GM21528 (cell line): ENCODE data around the gene MGAT4C.
"Not testable (repeated sequence)": the region's sequence is repeated elsewhere in the genome, so short reads cannot be mapped to it uniquely, and the experiment has no call there.

Experiments used
- ATAC-seq: cut with Tn5 transposase; IDR thresholded peaks from one replicate; pipeline ENCODE4 v1.9.1; 2021; ENCODE audit warnings: mild to moderate bottlenecking, moderate library complexity; ENCODE audit not compliant: unreplicated experiment, low FRiP score

The MGAT4C gene

DNA sequence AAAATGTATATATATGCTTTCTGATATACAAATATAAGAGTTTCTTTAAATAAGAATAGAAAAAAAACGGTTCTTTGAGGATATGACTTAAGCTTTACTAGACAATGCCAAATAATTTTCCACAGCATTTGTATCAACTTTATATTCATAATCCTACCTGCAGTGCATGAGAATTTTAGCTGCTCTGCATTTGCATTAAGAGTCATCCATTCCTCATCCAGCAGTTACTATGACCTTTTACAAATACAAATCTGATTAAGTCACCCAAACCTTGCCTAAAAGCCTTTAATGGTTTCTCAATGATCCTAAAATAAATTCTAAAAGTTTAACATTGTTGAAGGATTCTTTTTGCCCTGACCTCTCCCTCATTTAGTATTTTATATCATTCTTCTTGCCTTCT is 116.5 kb downstream of the MGAT4C start:
- no peak for ATAC-seq

DNA sequence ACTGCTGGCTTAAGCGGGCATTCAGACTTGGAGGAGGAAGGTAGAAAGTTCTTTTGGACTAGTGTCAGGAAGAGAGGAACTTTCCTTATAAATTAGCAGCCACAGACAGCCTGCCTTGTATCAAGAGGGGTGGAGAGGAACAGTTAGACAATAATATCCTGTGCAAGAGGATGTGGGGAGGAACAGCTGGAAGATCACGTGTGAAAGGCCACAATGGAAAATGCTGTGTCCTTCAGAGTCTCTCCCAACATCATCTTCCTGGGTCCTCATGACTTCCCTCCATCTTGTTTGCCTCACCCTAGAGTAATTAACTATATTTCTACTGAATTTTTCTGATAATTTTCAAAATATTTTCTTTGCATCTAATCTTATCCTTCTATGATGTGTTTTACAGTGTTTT is 117.4 kb downstream of the MGAT4C start:
- no peak for ATAC-seq

DNA sequence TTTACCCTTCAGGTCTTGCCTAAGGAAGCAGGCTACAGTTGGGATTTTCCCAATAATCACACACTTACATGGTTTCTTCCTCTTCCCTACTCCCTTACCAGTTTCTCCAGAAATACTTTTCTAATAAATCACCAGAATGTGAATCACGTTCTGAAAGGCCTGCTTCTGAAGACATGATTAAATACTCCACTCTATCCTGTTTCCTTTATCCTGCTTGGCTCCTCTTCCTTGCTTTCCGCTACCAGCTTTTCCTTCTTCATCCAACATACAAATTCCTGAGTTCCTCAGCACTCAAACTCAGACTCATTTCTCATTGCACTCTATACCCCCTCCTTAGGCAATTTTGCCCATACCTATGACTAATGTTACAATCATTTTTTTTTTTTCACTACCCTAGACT is 118.3 kb downstream of the MGAT4C start:
- ATAC-seq: no peak

DNA sequence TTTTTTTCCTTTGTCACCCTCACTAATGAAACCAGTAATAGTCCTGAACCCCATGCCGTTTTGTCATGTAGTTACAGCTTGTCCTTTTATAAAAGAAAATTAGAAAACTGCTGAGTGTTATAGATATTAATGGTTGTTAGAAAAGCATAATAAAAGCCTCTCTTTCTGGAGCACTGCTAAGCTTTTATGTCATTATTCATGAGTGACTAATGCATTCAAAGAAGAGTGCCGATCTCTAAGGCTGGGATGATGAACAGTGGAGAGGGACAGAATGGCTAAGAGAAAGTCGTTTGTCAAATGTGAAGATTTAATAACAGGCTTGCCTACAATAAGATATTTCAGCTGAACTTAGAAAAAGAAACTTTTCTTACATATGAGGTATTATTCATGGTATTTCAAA is 121.6 kb downstream of the MGAT4C start:
- ATAC-seq: no peak

DNA sequence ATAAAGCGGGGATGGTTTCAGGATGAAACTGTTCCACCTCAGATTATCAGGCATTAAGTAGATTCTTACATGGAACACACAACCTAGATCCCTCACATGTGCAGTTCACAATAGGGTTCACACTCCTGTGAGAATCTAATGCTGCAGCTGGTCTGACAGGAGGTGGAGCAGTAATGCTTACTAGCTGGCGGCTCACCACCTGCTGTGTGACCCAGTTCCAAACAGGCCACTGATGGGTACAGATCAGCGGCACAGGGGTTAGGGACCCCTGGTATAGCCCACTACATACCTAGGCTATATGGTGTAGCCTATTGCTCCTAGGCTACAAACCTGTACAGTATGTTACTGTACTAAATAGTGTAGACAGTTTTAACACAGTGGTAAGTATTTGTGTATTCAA is 129.3 kb downstream of the MGAT4C start:
- not testable (repeated sequence) for ATAC-seq

DNA sequence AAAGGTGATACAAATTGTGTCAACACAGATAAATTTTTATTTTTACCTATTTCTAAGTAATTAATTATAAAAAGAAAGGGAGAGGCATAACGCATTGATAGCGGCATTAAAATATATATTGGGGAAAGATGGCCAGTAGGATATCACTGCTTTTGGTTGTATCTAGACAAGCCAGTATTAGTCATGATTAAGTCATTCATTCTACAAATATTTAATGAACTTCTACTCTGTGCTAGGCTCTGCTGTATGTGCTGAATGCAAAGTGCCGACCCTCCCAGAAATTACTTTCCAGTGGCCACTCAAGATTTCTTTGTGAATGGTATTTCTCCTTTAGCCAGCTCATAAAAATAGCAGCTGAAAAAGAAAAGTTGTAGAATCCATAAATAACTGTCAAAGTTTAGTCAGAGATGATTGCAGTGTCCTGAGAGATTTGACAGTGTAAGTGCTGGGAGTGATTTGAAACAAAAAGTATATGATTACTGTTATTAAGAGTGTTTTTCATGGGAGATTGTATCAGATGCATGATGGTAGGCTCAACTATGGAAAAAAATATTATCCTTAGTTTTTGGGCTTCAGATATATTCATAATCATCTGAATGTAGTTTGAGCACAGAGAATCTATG is 133.2 kb downstream of the MGAT4C start:
- no peak for ATAC-seq

DNA sequence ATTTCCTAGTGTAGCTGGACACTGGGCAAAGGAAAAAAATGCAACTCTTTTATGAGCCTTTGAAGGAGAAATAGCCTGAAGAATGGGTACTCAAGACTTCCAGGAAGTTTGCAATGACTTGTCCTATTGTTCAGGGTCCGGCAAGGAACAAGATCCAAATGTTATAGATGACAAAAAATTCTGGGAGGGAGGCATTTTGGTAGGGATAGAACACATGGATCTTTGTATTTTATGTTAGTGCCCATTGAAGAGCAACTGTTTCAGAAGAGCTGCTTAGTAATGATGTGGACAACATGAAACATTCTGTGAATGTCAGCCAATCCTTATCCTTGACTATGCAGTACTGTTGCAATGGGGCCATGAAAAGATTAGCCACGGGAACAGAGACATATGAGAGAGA is 138.0 kb downstream of the MGAT4C start:
- ATAC-seq: no peak

DNA sequence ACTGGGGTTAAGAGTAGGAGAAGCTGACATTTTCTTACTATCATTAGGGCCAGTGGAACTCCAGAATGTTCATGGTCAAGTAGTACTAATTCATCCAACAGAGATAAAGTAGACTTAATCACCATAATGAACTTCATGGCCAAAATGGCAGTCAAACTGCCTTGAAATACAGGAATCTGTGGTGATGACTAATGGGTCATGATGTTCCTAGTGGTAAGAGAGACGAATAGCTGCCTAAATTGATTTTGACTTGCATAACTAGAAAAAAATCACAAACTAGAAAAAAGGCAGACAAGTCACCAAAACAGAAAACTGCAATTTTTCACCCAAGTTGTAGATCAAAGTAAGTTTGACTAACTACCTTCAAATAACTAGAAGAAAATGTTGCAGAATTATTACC is 138.5 kb downstream of the MGAT4C start:
- no peak for ATAC-seq

DNA sequence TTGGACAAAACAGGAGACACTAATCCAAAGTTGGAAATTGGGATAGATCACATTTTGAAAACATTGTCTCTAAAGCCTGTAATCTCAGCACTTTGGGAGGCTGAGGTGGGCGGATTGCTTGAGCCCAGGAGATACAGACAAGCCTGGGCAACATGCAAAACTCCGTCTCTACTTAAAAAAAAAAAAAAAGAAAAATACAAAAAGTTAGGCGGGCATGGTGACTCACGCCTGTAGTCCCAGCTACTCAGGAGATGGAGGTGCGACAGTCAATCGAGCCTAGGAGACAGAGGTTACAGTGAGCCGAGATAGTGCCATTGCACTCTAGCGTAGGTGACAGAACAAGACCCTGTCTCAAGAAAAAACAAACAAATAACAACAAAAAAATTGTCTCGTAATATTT is 152.1 kb downstream of the MGAT4C start:
- ATAC-seq: no peak

DNA sequence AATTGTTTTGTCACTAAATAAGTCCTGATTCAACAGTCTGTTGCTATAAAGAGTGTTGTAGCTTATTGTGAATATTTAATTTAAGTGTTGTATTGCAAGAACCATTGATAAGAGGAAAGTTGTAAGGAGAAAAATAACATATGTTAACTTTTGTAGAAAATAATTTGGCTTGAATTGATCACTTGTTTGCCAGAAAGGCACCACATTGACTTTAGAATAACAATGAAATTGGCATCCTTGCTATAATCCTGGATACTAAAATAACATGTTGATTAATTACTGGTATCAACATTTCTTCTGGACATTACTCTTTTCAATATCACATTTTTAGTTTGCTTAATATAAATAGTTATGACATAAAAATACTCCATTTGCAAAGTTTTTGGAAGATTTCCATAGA is 159.0 kb downstream of the MGAT4C start:
- ATAC-seq: no peak

DNA sequence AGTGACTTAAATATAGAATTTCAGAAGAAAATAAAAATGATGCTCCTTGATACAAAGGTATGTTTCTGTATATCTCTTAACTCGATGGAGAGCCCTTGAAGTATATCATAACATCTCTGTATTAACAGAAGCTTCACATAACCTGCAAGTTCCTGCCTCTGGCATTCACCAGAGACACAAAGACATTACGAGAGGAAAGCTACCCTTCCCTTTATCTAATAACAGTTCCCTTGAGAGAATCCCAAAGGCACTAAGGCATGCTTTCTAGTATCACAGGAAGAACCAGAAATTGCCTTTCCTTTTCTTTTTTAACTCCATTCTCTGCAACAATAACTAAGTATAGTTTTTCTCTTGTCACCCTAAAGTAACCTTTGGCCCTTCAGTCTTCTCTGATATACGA is 164.5 kb downstream of the MGAT4C start:
- no peak for ATAC-seq

DNA sequence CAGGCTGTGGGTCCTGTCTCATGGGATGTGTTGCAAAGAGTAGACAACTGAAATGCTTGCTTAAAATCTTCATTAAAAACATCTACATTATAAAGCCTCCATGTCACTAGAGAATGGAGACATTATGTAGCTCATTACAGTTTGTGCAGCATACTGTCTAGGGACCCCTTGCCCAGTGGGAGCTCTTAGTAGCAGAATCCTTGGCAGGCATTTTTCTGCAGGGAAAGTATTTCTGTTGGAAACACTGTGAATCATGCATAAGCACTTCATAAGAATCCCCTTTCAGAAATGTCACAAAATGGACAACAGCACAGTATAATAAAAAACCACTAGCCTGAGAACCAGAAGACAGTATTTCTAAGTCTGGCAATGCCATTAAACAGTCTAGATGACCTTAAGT is 174.3 kb downstream of the MGAT4C start:
- no peak for ATAC-seq

DNA sequence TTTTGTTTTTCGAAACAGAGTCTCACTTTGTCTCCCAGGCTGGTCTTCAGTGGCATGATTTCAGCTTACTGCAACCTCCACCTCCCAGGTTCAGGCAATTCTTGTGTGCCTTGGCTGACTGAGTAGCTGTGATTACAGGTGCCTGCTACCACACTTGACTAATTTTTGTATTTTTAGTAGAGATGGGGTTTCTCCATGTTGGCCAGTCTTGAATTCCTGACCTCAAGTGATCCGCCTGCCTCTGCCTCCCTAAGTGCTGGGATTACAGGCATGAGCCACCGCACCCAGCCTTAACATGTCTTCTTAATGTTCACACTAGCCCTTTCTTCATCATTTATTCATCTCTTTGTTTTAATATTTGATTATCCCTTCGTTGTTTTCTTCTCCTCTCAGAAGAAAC is 197.1 kb downstream of the MGAT4C start:
- ATAC-seq: not testable (repeated sequence)

DNA sequence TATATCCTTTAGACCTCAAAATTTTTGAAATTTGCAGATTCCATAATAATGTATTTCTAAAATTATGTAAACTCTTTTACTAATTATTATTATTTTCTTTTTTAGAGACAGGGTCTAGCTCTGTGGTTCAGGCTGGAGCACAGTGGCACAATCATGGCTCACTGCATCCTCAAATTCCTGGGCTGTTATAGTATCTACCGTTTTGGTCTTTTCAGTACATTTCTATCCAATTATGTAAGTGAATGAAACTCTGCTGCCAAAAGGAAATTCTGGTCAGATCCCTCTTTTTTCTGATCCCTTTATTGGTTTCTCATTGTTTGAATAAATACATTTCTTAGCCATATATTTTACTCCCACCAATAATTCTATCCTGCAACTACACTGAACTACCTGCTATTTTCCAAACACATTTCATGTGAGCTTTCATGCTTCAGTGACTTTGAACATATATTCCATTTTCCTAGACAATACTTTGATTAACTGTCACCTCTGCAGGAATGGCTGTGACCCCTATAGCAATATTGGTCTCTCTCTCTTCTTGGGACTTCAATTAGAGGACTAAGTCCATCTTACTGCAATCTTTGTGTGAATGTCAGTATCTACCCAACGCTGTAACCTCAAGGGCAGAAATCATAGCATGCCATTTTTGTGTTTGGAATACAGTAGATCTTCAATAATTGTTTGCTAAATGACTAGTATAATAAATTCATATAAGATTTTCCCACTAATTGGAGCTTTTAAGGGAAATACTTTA is 198.9 kb downstream of the MGAT4C start:
- ATAC-seq: no peak

DNA sequence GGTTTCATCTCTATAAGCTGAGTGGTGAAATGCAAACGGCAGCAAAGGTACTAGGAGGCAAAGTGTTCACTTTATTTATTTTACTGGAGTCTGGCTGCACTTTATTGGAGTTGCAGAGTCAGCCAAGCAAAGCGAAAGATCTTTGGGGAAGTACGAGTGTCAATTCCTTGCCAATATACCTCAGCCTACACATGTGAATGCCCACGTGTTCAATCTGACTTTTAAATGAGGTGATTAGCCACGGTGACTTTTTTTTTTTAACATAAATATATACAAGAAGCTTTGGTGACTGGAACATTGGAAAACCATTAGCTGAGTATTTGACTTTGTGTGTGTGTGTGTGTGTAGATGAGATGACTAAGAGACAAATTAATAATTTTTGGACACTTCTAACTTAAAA is 203.3 kb downstream of the MGAT4C start:
- ATAC-seq: no peak

DNA sequence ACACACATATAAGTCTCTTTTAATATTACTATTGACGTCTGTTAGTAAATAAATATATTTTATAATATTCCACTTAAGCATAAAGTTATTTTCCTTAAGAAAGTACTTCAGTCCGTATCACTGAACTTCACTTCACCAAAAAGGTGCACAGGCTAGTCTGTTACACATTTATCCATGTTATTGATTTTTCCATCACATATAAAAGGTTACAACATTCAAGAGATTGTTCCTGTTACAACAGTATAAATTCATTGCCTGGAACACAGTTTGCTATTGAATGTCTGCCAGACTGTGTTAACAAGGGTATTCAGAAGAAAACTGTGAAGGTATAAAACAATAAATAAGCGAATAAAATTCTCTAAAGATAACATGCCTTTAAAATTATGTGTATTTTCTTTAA is 206.2 kb downstream of the MGAT4C start:
- no peak for ATAC-seq

DNA sequence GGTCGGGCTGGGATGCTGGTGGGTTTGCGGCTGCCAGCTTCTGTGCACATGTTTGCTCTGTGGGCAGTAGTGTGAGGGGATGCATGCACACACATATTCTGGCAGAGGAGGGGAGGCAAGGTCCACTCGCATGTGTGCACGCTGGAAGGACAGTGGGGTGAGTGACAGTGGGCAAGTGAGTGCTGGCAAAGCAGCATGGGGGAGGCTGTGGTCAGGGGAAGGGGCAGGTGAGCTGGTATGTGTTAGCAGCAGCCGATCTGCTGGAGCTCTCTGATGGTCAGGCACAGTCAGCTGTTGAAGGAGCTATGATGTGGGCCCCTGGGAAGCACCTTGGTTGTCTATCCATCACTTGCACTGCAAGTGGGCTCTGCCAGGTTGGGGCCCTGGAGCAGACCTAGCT is 211.8 kb downstream of the MGAT4C start:
- no peak for ATAC-seq

DNA sequence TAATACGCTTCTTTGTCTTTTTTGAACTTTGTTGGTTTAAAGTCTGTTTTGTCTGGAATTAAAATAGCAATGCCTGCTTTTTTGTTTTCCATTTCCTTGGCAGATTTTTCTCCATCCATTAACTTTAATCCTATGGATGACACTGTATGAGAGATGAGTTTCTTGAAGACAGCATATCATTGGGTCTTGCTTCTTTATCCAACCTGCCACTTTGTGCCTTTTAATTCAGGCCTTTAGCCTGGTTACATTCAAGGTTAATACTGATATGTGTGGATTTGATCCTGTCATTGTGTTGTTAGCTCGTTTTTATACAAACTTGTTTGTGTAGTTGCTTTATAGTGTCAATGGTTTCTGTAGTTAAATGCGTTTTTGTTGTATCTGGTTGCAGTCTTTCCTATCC is 214.1 kb downstream of the MGAT4C start:
- no peak for ATAC-seq

DNA sequence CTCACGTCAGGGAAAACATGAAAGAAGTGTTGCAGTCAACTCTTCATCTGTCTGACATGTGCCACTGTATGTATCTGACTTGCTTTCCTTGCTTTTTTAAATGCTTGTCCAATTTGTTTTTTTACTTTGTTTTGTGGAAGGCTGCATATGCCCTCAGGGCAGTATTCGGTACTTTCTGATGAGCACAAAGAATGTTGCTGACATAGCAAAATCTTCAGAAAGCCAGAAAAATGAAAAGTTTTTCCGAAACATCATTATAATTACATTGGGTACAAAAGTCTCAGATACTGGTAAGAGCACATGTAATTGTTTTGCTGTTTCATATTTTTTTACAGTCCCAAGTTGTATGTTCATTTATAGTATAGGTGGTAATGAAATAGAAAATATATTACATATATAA is 237.8 kb downstream of the MGAT4C start:
- no peak for ATAC-seq

DNA sequence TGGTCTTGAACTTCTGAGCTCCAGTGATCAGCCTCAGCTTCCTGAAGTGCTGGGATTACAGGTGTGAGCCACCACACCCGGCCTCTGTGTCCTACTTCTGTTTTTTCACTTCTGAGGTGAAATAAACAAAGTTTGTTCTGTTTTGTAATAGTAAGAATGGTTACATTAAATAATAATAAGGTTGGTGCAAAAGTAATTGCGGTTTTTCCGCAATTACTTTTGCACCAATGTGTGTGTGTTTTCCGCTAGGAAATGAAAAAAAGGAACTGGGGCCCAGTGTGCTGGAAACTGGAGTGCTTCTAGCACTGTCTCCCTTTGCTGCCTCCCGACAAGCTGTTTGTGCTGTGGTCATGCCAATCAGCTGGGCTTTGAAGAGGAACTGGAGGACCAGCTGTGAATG is 241.2 kb downstream of the MGAT4C start:
- no peak for ATAC-seq

DNA sequence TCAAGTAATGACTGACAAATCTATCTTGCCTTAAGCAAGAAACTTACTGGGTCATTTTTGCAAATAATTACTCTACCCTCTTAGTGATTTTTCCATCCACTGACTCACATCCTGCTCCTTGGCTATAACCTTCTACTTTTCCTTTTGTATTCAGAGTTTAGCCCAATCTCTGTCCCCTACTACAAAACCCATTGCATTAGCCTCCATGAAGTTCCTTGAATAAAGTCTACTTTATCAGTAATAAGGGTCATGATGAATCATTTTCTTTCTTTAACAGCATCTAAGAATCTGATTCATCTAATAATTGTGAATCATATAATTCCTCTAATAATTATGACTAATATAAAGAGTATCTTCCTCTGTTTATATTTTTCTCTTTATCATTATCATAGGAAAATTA is 249.5 kb downstream of the MGAT4C start:
- no peak for ATAC-seq

DNA sequence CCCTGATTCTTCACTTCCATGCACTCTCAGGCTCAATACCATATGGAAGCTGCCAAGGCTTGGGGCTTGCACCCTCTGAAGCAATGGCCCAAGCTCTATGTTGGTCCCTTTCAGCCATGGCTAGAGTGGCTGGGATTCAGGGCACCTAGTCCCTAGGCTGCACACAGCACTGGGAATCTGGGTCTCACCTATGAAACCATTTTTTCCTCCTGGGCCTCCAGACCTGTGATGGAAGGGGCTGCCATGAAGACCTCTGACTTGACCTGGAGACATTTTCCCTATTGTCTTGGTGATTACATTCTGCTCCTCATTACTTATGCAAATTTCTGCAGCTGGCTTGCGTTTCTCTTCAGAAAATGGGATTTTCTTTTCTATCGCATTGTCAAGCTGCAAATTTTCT is 258.1 kb downstream of the MGAT4C start:
- ATAC-seq: no peak

DNA sequence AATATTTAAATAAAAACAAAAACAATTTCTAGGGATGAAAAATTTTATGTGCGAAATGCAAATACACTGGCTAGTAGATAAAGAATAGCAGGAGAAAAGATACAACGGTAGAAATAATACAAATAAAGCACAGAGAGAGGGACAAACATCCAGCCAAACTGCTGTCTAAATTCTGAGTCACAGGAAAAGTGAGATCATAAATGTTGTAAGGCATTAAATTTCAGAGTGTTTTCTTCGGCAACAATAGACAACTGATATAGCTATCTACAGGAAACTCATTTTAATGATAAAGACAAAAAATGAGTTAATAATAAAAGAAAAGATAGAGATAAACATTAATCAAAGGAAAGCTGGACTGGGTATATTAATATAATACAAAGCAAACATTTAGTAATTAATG is 259.9 kb downstream of the MGAT4C start:
- no peak for ATAC-seq
